Neural cell (in vitro differentiated cells): ENCODE measurements around the gene CTNNA2.

ENCODE experiments used
- CTCF ChIP-seq: fragments of 450-650 bp; IDR thresholded peaks from 2 replicates; pipeline ENCODE4 v1.5.1; 2014; ENCODE audit warnings: antibody characterized with exemption, mild to moderate bottlenecking, moderate library complexity; ENCODE audit not compliant: poor library complexity, severe bottlenecking
- EP300 ChIP-seq: fragments of 450-650 bp; conservative IDR thresholded peaks from 2 replicates; pipeline ENCODE4 v1.6.1; 2014; ENCODE audit warnings: antibody characterized with exemption, mild to moderate bottlenecking, moderate library complexity; ENCODE audit not compliant: poor library complexity, severe bottlenecking

- peak; percentile 31 for TF ChIP-seq CTCF
- TF ChIP-seq EP300, result no peak
Observed at GRCh38 chr2:80303909-80304837, 791.3 kb downstream of the CTNNA2 start, which contains the start of gene LRRTM1.
